NCI-H2081 (cell line): ENCODE results near the gene AXIN1.
"Not testable (repeated sequence)": the region's sequence is repeated elsewhere in the genome, so short reads cannot be mapped to it uniquely, and the experiment has no call there.

ENCODE experiments used
- DNase-seq, 2 experiments: peaks; one replicate each; lab custom pipeline; 2025; lab: John Stamatoyannopoulos, UW

The AXIN1 gene

DNA sequence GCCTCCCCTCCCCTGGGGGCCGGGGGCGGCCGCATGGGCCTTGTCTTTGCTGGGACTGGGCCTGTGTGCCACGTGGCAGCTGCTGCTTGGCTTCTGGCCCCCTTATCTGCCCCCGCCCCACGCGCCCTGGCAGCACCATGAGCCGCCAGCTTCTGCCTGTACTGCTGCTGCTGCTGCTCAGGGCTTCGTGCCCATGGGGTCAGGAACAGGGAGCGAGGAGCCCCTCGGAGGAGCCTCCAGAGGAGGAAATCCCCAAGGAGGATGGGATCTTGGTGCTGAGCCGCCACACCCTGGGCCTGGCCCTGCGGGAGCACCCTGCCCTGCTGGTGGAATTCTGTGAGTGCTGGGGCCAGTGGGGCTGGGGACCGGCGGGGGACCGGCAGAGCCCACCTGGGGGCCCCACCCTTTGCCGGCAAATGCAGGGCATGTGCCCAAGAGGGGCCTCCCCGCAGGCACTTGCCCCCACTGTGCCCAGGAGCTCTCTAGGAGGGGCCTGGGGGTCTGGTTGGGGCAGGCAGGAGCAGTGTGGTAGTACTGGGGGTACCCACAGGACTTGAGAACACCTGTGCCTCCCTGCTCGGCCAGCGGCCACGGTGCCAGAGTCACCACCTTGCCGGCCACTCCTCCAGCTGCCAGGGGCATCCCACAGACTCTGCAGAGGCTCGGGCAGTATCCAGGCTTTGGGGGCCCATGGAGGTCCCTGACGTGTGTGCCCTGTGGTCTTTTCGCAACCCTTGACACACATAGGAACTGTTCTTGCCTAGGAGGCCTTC lies 69.3 kb downstream of the AXIN1 start, which contains the start of gene PDIA2:
TSS of gene PDIA2 (plus strand) at position 132 of the 773 bp plus-strand sequence. CDS start at position 138, 6 bp downstream.
- DNase-seq: no peak

DNA sequence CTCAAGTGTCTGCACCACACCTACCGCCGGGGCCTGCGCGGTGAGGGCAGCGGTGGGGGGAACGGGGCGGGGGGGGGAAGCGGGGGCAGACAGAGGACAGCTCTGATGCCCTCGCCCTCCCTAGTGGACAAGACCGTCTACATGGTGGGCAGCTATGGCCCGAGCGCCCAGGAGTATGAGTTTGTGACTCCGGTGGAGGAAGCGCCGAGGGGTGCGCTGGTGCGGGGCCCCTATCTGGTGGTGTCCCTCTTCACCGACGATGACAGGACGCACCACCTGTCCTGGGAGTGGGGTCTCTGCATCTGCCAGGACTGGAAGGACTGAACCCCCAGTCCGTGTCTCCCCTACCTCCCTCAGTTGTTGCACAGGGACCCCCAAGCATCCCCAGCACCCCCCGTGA lies 70.0 kb downstream of the AXIN1 start:
- DNase-seq: no peak

DNA sequence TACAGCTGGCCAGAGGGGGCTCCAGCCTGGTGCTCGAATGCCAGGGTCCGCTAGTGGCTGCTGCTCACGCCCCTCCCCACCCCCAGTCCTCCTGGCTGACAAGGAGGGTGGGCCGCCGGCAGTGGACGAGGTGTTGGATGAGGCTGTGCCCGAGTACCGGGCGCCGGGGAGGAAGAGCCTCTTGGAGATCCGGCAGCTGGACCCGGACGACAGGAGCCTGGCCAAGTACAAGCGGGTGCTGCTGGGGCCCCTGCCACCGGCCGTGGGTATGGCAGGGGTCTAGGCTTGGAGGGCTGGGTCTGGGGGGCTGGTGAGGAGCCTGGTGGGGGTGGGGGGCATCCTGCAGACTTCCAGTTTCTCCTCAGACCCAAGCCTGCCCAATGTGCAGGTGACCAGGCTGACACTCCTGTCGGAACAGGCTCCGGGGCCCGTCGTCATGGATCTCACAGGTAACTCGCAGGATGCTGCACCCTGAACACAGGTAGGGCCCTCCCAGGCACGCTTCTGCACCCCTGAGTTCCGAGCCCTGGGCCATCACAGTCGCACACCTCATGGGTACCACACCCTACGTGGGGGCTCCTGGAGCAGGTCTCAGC lies 70.8 kb downstream of the AXIN1 start:
- DNase-seq: no peak

DNA sequence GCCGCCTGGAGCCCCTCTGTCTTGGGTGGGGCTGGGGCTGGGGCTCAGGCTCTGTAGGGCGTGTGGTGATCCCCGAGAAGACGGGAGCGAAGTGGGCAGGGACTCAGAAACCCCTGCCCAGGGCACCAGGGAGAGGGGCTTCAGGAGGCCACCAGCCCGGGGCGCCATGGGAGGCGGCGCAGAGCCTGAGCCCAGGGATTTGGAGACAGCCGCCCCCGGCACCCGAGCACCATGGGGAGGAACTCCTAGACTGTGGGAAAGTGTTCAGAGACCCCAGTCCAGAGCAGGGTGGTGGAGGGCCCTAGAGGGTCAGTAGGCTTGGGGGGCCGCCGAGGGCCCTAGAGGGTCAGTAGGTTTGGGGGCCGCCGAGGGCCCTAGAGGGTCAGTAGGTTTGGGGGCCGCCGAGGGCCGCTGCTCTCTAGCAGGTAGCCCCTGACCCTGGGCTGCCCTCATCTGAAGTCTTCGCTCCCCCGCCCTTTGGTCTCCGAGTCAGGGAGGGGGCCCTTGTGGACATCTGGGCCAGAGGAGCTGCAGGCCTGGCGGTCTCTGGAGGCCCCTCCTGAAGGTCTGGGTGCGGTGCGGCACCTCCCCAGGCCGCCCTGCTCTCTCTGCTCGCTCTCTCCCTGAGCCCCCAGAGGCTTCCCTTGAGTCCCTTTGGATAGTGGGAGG lies 71.4 kb downstream of the AXIN1 start:
- DNase-seq: no peak

DNA sequence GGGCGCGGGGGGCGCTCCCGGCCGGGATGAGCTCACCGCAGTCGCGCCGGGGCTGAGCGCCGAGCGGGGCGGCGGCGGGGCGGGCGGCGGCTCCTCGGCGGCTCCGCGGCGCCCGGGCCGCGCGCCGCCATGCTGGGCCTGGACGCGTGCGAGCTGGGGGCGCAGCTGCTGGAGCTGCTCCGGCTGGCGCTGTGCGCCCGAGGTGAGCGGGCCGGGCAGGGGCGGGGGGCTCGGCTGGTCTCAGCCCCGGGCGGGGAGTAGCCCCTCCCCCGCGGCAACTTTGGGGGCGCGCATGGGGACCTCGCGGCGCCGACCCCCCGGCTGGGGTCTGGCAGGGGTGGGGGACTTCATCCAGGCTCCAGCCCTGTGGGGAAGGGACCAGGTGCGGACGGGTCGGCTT lies 72.0 kb downstream of the AXIN1 start, which contains the start of gene ARHGDIG:
TSS of gene ARHGDIG (plus strand) at position 40 of the 400 bp plus-strand sequence. CDS start at position 130, 90 bp downstream.
- no peak for DNase-seq

DNA sequence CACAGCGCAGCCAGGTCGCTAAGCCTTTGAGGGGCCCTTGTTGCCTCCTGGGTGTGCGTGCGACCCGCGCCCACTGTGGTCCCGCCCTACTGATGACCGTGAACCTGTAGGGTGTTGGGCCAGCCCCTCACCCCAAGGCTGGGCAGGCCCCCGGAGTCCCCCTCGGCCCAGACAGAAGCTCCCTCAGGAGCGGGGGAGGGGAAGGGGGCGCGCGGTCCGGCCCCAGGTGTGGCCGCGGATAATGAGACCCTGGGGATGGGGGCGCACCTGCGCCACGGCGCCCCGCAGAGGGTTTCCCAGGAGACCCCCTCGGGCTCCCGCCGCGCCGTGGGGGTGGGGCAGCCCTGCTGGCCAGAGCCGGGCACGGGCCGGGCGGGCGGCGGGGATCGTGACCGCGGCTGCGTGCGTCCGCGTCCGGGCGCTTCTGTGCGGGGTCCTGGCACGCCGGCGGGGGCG lies 72.5 kb downstream of the AXIN1 start:
- DNase-seq: no peak

DNA sequence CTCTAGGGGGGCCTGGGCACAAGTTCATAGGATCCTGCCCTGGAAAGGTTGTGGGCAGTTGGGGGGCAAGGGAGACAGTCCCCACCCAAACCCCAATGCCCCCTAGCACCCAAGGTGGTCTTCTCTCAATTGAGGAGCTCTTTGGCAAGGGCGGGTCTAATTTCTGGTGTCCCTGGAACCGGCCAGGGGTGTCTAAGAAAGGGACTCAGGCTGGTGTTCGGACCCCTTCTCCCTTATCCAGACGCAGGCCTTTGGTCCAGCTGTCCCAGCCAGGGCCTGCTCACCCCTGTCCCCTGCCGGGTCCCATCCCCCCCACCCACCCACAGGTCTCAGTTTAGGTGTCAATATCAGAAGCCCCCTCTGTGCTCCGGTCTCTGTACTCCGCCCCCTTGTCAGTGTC lies 73.0 kb downstream of the AXIN1 start:
- no peak for DNase-seq

DNA sequence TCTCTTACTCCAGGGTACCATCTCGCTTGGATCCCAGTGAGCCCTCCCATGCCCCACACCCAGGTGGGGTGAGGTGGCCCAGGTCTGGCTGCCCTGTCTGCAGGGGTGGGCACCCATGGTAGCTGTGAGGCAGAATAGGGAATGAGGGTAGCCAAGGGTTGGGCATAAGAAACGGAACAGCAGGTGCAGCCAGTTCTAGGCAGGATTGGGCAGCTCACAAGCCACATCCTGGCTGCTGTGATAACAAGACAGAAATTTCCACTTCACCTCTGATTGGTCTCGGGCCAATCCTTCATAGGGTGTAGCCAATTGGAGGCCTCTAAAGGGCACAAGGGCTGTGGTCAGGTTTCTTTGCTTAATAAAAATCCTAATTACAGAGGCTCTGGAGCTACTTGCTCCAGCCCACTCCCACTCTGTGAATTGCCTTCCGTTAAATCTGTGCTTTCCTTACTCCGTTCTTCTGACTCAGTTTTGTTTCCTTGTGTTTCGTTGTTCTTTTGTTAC lies 73.6 kb downstream of the AXIN1 start:
- peak in 1 of 2 experiments; percentile 53 for DNase-seq

DNA sequence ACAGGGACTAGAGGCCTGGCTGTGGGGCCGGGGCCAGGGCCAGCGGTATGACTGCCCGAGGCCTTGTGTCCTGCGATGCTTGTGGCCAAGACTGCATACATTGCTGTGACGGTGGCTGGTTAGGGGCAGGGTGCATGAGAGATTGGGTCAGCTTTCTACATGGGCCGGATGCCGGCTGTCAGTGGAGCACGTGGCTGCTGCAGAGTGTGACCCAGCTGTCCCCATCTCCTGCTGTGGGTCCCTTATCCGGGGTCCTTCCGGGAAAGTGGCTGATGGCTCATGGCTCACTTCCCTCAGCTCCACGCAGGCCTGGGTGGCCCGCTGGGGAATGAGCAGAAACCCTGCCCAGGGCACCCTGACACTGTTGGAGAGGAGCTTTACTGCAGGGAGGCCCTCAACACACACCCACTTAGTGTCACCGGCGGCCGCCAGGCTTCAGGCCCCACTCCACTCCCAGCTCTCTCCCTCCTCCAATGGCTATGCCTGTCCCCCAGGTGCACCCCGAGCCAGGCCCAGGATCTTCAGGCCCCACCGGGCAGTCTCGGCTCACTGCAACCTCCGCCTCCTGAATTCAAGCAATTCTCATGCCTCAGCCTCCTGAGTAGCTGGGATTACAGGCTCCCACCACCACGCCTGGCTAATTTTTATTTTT lies 76.0 kb downstream of the AXIN1 start:
- DNase-seq: no peak

DNA sequence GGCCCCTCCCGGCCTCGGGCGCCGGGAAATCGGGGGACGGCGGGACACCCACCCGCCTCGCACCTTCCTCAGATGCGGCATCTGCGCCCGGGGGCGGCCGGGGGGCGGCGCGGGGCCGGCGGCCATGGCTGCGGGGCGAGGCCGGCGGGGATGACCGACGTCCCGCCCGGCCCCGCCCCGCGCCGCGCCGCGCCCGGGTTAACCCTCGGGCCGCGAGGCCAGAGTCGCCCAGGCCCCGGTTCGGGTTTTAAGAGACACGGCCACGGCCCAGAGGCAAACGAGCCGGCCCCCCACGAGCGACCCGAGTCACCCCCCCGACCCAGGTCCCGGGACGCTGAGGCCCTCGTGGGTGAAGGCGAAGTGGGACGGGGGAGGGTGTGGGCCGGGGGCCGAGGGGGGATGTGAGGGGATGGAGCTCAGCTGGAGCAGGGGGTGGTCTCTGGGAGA lies 76.7 kb downstream of the AXIN1 start, which contains the start of gene RGS11:
TSS of gene RGS11 (minus strand) at position 159 of the 447 bp plus-strand sequence. CDS start at position 126, 33 bp downstream.
- no peak for DNase-seq

DNA sequence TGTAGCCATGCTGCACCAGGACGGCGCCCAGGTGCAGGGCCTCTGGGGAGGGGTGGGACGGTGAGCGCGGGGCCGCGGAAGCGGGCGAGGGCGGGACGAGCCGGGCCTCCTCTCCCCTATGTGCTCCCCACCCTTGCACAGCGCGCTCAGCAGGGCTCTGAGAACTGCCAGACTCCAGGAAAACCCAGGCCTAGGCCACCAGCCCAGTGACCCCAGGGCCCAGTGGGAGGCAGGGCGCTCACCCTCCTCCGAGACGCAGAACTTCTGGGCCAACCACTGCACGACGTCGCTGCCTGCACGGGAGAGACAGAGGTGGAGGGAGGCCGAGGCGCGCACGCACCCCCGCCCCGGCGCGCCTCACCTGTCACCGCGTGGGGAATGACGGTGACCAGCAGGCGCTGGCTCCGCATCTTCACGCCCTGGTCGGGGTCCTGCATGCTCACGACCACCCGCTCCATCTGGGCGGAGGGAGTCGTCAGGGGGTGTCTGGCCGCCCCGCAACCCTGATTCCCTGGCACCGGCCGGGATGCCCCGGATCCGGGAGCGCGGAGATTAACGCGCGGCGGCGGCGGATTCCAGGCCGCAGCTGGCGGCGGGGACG lies 77.4 kb downstream of the AXIN1 start:
- DNase-seq: no peak

DNA sequence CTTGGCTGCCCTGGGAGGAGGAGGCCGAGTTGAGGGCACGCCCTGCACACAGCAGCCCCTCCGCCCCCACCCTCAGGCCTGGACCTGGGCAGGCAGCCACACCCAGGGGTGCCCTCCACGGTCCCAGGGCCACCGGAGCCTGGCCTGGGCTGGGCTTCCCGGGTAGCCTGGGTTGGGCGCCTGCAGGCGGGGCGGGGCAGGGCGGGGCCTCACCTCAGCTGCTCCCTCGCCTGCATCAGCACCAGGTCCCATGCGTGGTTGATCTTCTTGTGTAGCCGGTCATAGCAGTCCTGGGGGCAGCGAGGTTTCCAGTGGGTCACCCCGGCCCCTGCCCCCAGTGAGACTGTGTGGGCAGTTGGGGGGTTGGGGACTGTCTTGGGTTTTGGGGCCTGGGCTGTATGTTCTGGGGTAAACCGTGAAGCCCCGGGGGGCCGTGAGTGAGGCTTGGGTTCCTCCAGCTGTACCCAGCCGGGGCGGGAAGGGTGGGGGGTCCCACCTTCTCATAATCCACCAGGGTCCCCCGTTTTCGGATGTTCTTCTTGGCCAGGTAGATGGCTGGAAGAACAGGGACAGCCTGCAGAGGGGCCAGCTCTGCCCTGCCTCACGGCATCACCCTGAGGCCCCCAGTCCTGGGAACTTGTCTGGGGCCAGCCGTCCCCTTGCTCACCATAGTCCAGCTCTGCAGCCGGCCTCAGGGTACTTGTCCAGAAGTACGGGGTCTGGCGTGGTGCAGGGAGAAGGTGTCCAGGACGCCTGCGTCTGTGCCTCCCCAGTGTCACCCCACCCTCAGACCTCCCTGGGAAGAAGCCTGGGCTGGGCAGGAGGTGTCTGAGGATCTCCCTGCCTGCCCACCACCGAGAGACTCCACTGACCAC lies 78.7 kb downstream of the AXIN1 start:
- no peak for DNase-seq

DNA sequence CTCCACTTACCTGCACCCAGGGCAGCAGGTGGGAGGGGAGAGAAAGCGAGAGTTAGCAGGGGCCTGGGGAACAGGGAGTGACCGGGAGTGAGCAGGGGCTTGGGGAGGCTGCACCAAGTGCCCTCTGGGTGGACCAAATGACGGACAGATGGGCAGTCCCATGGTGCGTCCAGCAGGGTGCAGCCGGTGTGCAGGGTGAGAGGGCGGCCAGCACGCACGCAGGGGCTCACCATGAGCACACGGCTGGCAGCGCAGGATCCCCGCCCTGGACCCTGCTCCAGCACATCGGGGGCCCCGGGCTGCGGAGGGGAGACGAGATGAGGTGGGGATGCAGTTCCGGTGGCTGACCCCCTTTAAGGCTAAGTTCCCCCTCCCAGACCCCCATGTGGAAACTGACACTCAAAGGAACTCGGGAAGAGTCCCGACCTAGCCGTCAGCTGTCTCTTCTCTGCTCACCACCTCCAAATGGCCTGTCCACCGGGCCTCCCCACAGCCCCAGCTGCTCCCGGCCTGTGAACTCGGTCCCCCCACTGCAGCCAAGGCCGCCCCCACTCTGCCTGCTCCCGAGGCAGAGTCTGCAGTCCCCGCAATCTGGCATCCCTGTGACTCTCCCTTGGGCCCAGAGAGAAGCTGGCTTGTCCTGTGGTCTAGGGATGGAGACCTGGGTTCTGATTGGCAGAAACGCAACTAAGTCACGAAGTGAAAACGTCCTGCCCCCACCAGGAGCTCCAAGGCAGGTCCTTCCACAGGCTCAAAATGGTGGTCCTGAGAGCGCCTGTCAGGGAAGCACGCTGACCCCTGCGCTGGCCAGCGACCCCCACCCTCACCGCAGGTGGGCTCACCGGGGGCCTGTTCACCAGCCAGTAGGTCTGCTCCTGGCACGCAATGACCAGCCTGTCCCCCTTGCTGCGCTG lies 79.6 kb downstream of the AXIN1 start:
- no peak for DNase-seq

DNA sequence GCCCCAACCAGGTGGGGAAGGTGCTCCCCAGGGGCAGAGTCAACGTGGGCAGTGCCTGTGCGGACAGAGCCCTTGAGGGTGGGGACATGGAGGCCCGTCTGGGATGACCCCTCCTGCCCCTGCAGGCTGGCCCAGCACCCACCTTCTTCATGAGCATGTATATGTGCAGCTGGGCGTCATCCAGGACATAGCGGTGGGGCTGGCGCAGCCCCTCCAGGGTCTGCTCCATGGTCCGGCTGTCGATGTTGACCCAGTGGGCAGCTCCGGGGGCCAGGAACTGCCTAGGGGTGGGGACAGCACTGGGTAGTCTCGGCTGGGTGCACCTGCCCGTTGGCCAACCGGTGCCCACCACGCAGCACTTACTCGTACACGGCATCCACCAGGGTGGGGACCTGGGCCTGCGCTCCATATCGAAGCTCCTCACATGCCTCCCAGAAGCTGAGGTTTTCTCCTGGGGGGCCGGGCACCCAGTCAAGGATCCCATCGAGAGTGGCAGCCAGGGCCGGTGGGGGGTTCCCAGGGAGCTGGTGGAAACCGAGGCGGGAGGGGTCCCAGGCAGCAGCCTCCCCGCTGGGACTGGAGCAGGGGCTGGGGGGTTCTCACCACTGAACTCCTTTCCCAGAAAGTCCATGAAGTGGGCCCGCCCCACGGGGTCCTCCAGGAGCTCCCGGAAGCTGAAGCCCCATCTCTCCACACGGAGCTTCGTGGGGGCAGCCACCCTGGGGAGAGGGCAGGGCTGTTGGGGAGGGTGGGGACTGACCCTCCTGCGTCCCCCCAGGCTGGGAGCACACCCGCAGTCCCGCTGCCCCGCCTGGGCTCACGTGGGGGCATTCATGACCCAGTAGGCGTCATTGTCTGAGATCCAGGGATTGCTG lies 81.9 kb downstream of the AXIN1 start:
- DNase-seq: no peak

DNA sequence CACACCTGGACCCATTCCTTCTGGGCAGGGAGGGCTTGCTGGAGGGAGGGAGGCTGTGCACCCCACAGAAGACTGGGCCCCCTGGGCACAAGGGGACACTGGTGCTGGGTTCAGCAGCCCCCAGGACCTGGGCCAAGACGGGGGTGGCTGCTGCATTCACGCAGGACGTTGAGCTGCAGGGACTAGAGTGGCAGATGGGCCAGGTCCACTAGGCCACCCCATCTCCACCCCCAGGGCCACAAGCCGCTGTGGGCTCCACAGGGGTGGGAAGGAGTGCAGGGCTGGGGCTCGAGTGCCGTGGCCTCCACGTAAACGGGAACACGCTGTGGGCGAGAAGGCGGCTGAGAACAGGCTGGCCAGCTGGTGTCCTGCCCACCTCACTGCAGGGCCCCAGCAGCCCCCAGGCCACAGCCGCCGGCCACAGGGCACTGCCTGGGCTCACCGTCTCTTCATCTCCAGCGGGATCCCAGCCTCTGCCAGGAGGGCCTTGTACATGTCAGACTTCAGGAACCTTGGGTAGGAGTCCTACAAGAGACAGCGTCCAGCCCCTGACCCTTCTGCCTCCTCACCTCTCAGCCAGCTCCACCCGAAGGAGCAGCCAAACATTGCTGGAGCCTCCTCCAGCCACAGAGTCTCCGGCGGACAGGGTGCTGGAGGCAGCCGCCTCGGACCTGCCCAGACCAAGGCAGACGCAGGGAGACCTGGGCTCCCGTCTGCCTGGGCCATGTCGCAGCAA lies 83.3 kb downstream of the AXIN1 start:
- no peak for DNase-seq

DNA sequence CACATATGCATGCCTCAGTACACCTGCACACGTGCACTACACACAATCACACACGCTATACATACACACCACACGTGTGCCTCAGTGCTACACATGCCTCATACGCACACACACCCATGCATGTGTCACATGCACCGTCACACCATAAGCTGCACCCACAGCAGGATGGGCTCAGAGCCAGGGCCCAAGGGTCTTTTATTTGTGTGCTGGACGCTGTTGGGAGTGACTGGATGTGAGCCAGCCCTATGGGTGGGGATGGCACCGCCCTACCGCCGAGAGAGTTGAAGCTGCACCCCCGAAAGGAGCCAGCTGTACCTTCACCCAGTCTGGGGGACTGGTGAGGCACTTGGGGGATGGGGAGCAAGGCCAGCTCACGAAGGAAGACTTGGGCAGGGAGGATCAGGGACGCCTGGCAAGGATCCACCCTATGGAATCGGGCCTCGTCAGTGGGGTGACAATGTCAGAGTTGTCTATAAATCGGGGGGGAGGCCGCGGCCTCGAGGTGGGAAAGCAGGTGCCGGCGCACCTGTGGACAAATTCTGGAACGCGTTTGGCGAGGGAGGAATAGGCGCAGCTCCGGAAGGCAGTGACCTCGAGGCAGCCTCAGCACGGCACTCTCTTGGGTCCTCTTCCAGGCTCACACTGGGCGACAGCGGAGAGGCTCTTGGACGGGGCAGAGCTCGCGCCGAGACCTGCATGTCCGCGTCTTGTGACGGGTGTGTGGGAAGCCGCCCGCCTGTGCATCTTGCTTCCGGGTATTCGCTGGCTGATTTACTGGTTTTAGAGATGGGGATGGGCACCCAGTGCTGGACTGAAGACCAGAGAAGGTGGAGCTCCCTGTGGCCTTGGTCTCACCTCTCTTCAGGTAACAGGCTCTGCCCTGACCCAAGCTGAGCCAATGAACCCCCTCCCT lies 84.1 kb downstream of the AXIN1 start:
- DNase-seq: peak in 1 of 2 experiments; percentile 34

DNA sequence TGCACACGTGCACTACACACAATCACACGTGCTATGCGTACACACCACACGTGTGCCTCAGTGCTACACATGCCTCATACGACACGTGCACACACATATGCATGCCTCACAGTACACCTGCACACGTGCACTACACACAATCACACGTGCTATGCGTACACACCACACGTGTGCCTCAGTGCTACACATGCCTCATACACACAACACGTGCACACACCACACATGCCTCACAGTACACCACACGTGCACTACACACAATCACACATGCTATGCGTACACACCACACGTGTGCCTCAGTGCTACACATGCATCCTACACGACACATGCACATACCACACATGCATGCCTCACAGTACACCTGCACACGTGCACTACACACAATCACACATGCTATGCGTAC lies 85.0 kb downstream of the AXIN1 start:
- not testable (repeated sequence) for DNase-seq
